Body of pancreas (tissue), 4 donors: ENCODE data around the gene TXNRD2.

Source experiments
- CTCF ChIP-seq, 7 experiments: fragments of 450-650 bp in 4 of 7; fragments of 200-600 bp in 3 of 7; sonication (generic) in 3 of 7; IDR thresholded peaks; one replicate each; pipeline ENCODE4 v1.5.1; 2016 to 2019; ENCODE audit warnings: antibody characterized with exemption in 7 of 7
- POLR2A ChIP-seq, 3 donors: fragments of 450-650 bp; IDR thresholded peaks; one replicate each; pipeline ENCODE4 v1.6.1; 2016; ENCODE audit warnings: antibody characterized with exemption in 3 of 3, mild to moderate bottlenecking in 2 of 3

- TF ChIP-seq CTCF (IDR thresholded peaks at IDR 0.05) (no peak), POLR2A (IDR thresholded peaks at IDR 0.05) (no peak)
Measured at GRCh38 chr22:19872779-19873137, 68.9 kb downstream of the TXNRD2 start.
